GM18951 (cell line): Measurements from ENCODE around the gene SLC25A6.
A peak's percentile ranks its signal among the peaks of the same experiment; 100 is the strongest.
"Not testable (repeated sequence)": the region's sequence is repeated elsewhere in the genome, so short reads cannot be mapped to it uniquely, and the experiment has no call there.

Experiments
- POLR2A ChIP-seq: IDR thresholded peaks from 4 replicates; pipeline ENCODE4 v1.6.1; 2011; ENCODE audit warnings: mild to moderate bottlenecking; ENCODE audit not compliant: insufficient read length, insufficient read depth; ENCODE audit errors: extremely low read depth
- in situ Hi-C: fragments of 300-500 bp; cut with MboI; formaldehyde crosslinking; loops from one replicate; pipeline ENCODE4 v1.12.0; 2022; ENCODE audit warnings: low sequenced_read_pairs, mixed read lengths, inconsistent platforms; ENCODE audit not compliant: unreplicated experiment

Gene SLC25A6

GRCh38 chrX:1420371-1420770 lies 28.5 kb upstream of the SLC25A6 start:
- TF ChIP-seq POLR2A = no peak
- in situ Hi-C loops = no loop called here

- in situ Hi-C loops = no loop called here
- peak; percentile 26 for TF ChIP-seq POLR2A
These were observed 27.8 kb upstream of the SLC25A6 start for GRCh38 chrX:1419545-1420355.

GRCh38 chrX:1418901-1419544 lies 27.1 kb upstream of the SLC25A6 start:
- no peak for TF ChIP-seq POLR2A
- in situ Hi-C loops = no loop called here

GRCh38 chrX:1417921-1418771 lies 26.2 kb upstream of the SLC25A6 start:
- in situ Hi-C loops = no loop called here
- no peak for TF ChIP-seq POLR2A

- in situ Hi-C loops = no loop called here
- peak; percentile 13 for TF ChIP-seq POLR2A
These were observed 25.2 kb upstream of the SLC25A6 start for GRCh38 chrX:1416965-1417760.

GRCh38 chrX:1416327-1416784 lies 24.4 kb upstream of the SLC25A6 start:
- in situ Hi-C loops = no loop called here
- TF ChIP-seq POLR2A = peak; percentile 6

GRCh38 chrX:1412551-1413161 lies 20.7 kb upstream of the SLC25A6 start:
- in situ Hi-C loops = no loop called here
- no peak for TF ChIP-seq POLR2A

- TF ChIP-seq POLR2A = no peak
- in situ Hi-C loops = no loop called here
These were observed 19.4 kb upstream of the SLC25A6 start for GRCh38 chrX:1411326-1411725.

GRCh38 chrX:1407035-1407434 lies 15.1 kb upstream of the SLC25A6 start:
- TF ChIP-seq POLR2A = no peak
- in situ Hi-C loops = no loop called here

GRCh38 chrX:1405769-1406168 lies 13.9 kb upstream of the SLC25A6 start:
- in situ Hi-C loops = not testable (repeated sequence)

GRCh38 chrX:1403867-1404266 lies 12.0 kb upstream of the SLC25A6 start:
- in situ Hi-C loops = not testable (repeated sequence)

- in situ Hi-C loops = no loop called here
- no peak for TF ChIP-seq POLR2A
These were observed 11.3 kb upstream of the SLC25A6 start for GRCh38 chrX:1403228-1403627.
